ENCODE results near the gene GABPB1.

GRCh38 chr15:50353975-50354837, 792 bp downstream of the GABPB1 start:
- TF ChIP-seq, protein P1, sequence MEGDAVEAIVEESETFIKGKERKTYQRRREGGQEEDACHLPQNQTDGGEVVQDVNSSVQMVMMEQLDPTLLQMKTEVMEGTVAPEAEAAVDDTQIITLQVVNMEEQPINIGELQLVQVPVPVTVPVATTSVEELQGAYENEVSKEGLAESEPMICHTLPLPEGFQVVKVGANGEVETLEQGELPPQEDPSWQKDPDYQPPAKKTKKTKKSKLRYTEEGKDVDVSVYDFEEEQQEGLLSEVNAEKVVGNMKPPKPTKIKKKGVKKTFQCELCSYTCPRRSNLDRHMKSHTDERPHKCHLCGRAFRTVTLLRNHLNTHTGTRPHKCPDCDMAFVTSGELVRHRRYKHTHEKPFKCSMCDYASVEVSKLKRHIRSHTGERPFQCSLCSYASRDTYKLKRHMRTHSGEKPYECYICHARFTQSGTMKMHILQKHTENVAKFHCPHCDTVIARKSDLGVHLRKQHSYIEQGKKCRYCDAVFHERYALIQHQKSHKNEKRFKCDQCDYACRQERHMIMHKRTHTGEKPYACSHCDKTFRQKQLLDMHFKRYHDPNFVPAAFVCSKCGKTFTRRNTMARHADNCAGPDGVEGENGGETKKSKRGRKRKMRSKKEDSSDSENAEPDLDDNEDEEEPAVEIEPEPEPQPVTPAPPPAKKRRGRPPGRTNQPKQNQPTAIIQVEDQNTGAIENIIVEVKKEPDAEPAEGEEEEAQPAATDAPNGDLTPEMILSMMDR (IDR thresholded peaks at IDR 0.05; ENCODE audit: poor library complexity): no peak
- no peak for TF ChIP-seq EZH2 (IDR thresholded peaks at IDR 0.05; ENCODE audit: borderline replicate concordance)
